Measurements from ENCODE around the gene NLGN4Y. TPM values are rescaled to one million over a fixed set of nuclear protein-coding genes. Genes with fewer than 3 reads are reported as not detected.

NLGN4Y gene
- total RNA-seq, 1 experiment from 2014 or later, result 48.4 TPM

- no peak overlapping the region for H3K27ac Mint-ChIP-seq
- DNase-seq (ENCODE audit: low spot score) (no peak), ATAC-seq (no peak)
- H3K9me3 Mint-ChIP-seq, result no peaks in the 10 kb centered on the region
- H3K4me3 Mint-ChIP-seq, result no peak overlapping the region
- peaks cover 29% of the 10 kb centered on the region for H3K36me3 Mint-ChIP-seq
- H3K27me3 Mint-ChIP-seq (ENCODE audit: low read depth), result no peaks in the 10 kb centered on the region
- ChIA-PET POLR2A (no interaction called here), CTCF (no interaction called here)
- TF ChIP-seq ZNF263 (CRISPR knock-in tag; IDR thresholded peaks at IDR 0.05; ENCODE audit: low read depth) (no peak), ZNF532 (CRISPR knock-in tag; IDR thresholded peaks at IDR 0.05; ENCODE audit: borderline replicate concordance) (no peak), ATF1 (CRISPR knock-in tag; IDR thresholded peaks at IDR 0.05) (no peak), ETV6 (CRISPR knock-in tag; IDR thresholded peaks at IDR 0.05) (no peak), NR3C1 (CRISPR knock-in tag; conservative IDR thresholded peaks at IDR 0.05; ENCODE audit: low read depth) (no peak), AR (CRISPR knock-in tag; IDR thresholded peaks at IDR 0.05) (no peak), ATF3 (CRISPR knock-in tag; conservative IDR thresholded peaks at IDR 0.05) (no peak), HMGA2 (CRISPR knock-in tag; IDR thresholded peaks at IDR 0.05) (no peak), E2F1 (CRISPR knock-in tag; IDR thresholded peaks at IDR 0.05) (no peak)
- peaks cover 24% of the 10 kb centered on the region for H3K4me1 Mint-ChIP-seq
These were observed 62.4 kb downstream of the NLGN4Y start for GRCh38 chrY:14586725-14587124.

GRCh38 chrY:14601372-14601771 is 77.0 kb downstream of the NLGN4Y start:
- H3K4me3 Mint-ChIP-seq, result no peak overlapping the region
- H3K27ac Mint-ChIP-seq, result no peak overlapping the region
- DNase-seq (ENCODE audit: low spot score) (peak; percentile 29), ATAC-seq (peak; percentile 91)
- ChIA-PET POLR2A (no interaction called here), CTCF (no interaction called here)
- TF ChIP-seq CTCF (IDR thresholded peaks at IDR 0.05) (0 out of 2 replicates have a peak, but pooled peaks have one; percentile 12), FOXP1 (CRISPR knock-in tag; IDR thresholded peaks at IDR 0.05; ENCODE audit: borderline replicate concordance) (no peak), IRF1 (CRISPR knock-in tag; IDR thresholded peaks at IDR 0.05) (no peak)
- peaks cover 19% of the 10 kb centered on the region for H3K36me3 Mint-ChIP-seq
- no peaks in the 10 kb centered on the region for H3K9me3 Mint-ChIP-seq
- H3K27me3 Mint-ChIP-seq (ENCODE audit: low read depth), result no peaks in the 10 kb centered on the region
- H3K4me1 Mint-ChIP-seq, result no peaks in the 10 kb centered on the region
